Astrocyte (in vitro differentiated cells and primary cell): ENCODE measurements around the gene CCDC191. TPM values are rescaled to one million over a fixed set of nuclear protein-coding genes. Genes with fewer than 3 reads are reported as not detected.

Experiments used
- DNase-seq: peaks from one replicate; pipeline ENCODE4 v3.0.0-alpha.2; 2010; ENCODE audit warnings: low read depth
- FAIRE-seq: peaks from 2 replicates; lab custom pipeline; 2011; peaks lifted over from hg19 to GRCh38; lab: Jason Lieb, UNC
- H2AFZ ChIP-seq: 2 replicates; pipeline ENCODE4 v1.6.0; 2012; ENCODE audit warnings: low read depth, low read length, inconsistent platforms
- H3K27ac ChIP-seq: 2 replicates; pipeline ENCODE4 v1.5.1; 2011; ENCODE audit warnings: low read depth, low read length, inconsistent platforms
- H3K27me3 ChIP-seq: 2 replicates; pipeline ENCODE4 v1.6.0; 2011; ENCODE audit warnings: low read length, inconsistent platforms; ENCODE audit not compliant: insufficient read depth
- H3K36me3 ChIP-seq: 2 replicates; pipeline ENCODE4 v1.5.1; 2011; ENCODE audit warnings: low read length, inconsistent platforms; ENCODE audit not compliant: insufficient read depth
- H3K4me1 ChIP-seq: 2 replicates; pipeline ENCODE4 v1.5.1; 2011; ENCODE audit warnings: low read length, inconsistent platforms; ENCODE audit not compliant: insufficient read depth
- H3K4me2 ChIP-seq: 2 replicates; pipeline ENCODE4 v1.6.0; 2012; ENCODE audit warnings: low read length, inconsistent platforms
- H3K4me3 ChIP-seq: 2 replicates; pipeline ENCODE4 v1.5.1; 2011; ENCODE audit warnings: low read depth, mild to moderate bottlenecking, low read length, inconsistent platforms; ENCODE audit not compliant: insufficient read depth
- H3K79me2 ChIP-seq: 2 replicates; pipeline ENCODE4 v1.6.0; 2012; ENCODE audit warnings: mild to moderate bottlenecking, low read length, inconsistent platforms; ENCODE audit not compliant: insufficient read depth
- H3K9ac ChIP-seq: 2 replicates; pipeline ENCODE4 v1.6.0; 2012; ENCODE audit warnings: mild to moderate bottlenecking, low read length, inconsistent platforms
- H3K9me3 ChIP-seq: 2 replicates; pipeline ENCODE4 v1.5.1; 2012; ENCODE audit warnings: low read depth, mild to moderate bottlenecking, low read length, inconsistent platforms; ENCODE audit not compliant: insufficient read depth
- H4K20me1 ChIP-seq: 2 replicates; pipeline ENCODE4 v1.6.0; 2012; ENCODE audit warnings: low read length, inconsistent platforms; ENCODE audit not compliant: insufficient read depth
- H3K27ac Mint-ChIP-seq: one replicate; pipeline ENCODE4 v1.8.0; 2021; ENCODE audit warnings: mild to moderate bottlenecking, mixed read lengths; ENCODE audit not compliant: unreplicated experiment
- H3K27me3 Mint-ChIP-seq: one replicate; pipeline ENCODE4 v1.8.0; 2021; ENCODE audit warnings: low read depth, mixed read lengths; ENCODE audit not compliant: unreplicated experiment
- H3K36me3 Mint-ChIP-seq: one replicate; pipeline ENCODE4 v1.8.0; 2021; ENCODE audit warnings: low read depth, mixed read lengths; ENCODE audit not compliant: unreplicated experiment
- H3K4me1 Mint-ChIP-seq: one replicate; pipeline ENCODE4 v1.8.0; 2021; ENCODE audit warnings: low read depth, mixed read lengths; ENCODE audit not compliant: unreplicated experiment
- H3K4me3 Mint-ChIP-seq: one replicate; pipeline ENCODE4 v1.8.0; 2021; ENCODE audit warnings: mild to moderate bottlenecking, moderate library complexity, mixed read lengths; ENCODE audit not compliant: unreplicated experiment
- H3K9me3 Mint-ChIP-seq: one replicate; pipeline ENCODE4 v1.8.0; 2021; ENCODE audit warnings: mild to moderate bottlenecking, mixed read lengths; ENCODE audit not compliant: unreplicated experiment
- EZH2 ChIP-seq: IDR thresholded peaks from 2 replicates; pipeline ENCODE4 v1.6.1; 2012; ENCODE audit warnings: mild to moderate bottlenecking, low read length, inconsistent platforms; ENCODE audit not compliant: insufficient read depth
- total RNA-seq: library from RNA; stranded (reverse); gene quantifications from 2 replicates; pipeline ENCODE4 v1.2.1, GENCODE V29; 2021
- TF ChIP-seq, protein P1 (sequence below): IDR thresholded peaks from 2 replicates; pipeline ENCODE4 v1.5.1; 2011; ENCODE audit warnings: low read depth, mild to moderate bottlenecking, inconsistent platforms, low read length, moderate library complexity; ENCODE audit not compliant: insufficient read depth

CCDC191 gene
- total RNA-seq, 1 donor from 2014 or later: 2.5 TPM

DNA sequence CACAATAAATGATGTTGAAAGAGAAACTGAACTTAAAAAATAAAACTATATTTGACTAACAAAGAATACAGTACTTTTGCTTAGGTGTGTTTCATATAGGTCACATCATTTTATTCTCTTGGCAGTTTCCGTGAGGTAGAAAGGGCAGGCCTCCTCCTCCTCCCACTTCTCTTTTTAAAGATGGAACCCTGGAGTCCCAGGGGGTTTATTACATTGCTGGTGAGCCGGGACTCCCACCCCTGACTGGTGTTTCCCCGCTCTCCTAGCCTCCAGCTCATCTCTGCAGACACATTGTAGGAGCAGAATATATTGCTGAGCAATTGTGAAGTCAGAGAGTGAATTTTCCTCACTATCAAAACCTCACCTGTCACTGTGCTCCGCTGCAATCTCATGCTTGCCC is 78.5 kb downstream of the CCDC191 start:
- Mint-ChIP-seq H3K36me3 (peaks cover 7% of the 10 kb centered on the region), H3K27ac (no peak overlapping the region), H3K4me3 (no peak overlapping the region), H3K27me3 (no peaks in the 10 kb centered on the region), H3K4me1 (no peaks in the 10 kb centered on the region), H3K9me3 (peaks cover 15% of the 10 kb centered on the region)
- DNase-seq: no peak
- FAIRE-seq: no peak
- Histone ChIP-seq H3K4me1 (no peaks in the 10 kb centered on the region), H3K36me3 (no peaks in the 10 kb centered on the region), H3K9me3 (no peaks in the 10 kb centered on the region), H3K27me3 (no peaks in the 10 kb centered on the region), H3K9ac (no peak overlapping the region), H2AFZ (no peak overlapping the region), H3K4me3 (no peak overlapping the region), H3K27ac (no peak overlapping the region), H3K79me2 (no peaks in the 10 kb centered on the region), H4K20me1 (no peaks in the 10 kb centered on the region), H3K4me2 (no peak overlapping the region)
- TF ChIP-seq, protein P1, sequence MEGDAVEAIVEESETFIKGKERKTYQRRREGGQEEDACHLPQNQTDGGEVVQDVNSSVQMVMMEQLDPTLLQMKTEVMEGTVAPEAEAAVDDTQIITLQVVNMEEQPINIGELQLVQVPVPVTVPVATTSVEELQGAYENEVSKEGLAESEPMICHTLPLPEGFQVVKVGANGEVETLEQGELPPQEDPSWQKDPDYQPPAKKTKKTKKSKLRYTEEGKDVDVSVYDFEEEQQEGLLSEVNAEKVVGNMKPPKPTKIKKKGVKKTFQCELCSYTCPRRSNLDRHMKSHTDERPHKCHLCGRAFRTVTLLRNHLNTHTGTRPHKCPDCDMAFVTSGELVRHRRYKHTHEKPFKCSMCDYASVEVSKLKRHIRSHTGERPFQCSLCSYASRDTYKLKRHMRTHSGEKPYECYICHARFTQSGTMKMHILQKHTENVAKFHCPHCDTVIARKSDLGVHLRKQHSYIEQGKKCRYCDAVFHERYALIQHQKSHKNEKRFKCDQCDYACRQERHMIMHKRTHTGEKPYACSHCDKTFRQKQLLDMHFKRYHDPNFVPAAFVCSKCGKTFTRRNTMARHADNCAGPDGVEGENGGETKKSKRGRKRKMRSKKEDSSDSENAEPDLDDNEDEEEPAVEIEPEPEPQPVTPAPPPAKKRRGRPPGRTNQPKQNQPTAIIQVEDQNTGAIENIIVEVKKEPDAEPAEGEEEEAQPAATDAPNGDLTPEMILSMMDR: no peak
- TF ChIP-seq EZH2: no peak

DNA sequence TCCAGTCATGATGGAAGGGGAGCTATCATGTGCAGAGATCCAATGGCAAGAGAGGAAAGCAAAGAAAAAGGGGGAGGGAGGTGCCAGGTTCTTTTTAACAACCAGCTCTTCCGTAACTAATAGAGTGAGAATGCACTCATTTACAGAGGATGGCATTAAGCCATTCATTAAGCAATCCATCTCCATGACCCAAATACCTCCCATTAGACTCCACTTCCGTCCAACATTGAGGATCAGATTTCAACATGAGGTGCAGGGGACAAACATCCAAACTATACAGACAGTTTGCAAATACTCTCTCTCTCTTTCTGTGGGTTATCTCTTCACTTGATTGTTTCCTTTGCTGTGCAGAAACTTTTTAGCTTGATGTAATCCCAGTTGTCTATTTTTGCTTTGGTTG is 87.3 kb downstream of the CCDC191 start:
- H3K4me1 Mint-ChIP-seq: no peaks in the 10 kb centered on the region
- no peaks in the 10 kb centered on the region for H3K79me2 ChIP-seq
- H3K27ac Mint-ChIP-seq: no peak overlapping the region
- no peaks in the 10 kb centered on the region for H3K9me3 ChIP-seq
- TF ChIP-seq, protein P1: no peak
- TF ChIP-seq EZH2: no peak
- H3K4me2 ChIP-seq: no peak overlapping the region
- no peaks in the 10 kb centered on the region for H3K27me3 Mint-ChIP-seq
- no peak overlapping the region for H2AFZ ChIP-seq
- H3K27me3 ChIP-seq: no peaks in the 10 kb centered on the region
- H3K9me3 Mint-ChIP-seq: peaks cover 15% of the 10 kb centered on the region
- no peak overlapping the region for H3K4me3 Mint-ChIP-seq
- peaks cover 1% of the 10 kb centered on the region for H3K36me3 Mint-ChIP-seq
- no peak overlapping the region for H3K4me3 ChIP-seq
- no peaks in the 10 kb centered on the region for H3K36me3 ChIP-seq
- no peaks in the 10 kb centered on the region for H3K4me1 ChIP-seq
- no peak overlapping the region for H3K9ac ChIP-seq
- no peak overlapping the region for H3K27ac ChIP-seq
- no peaks in the 10 kb centered on the region for H4K20me1 ChIP-seq
- DNase-seq (peak; percentile 45), FAIRE-seq (no peak)

DNA sequence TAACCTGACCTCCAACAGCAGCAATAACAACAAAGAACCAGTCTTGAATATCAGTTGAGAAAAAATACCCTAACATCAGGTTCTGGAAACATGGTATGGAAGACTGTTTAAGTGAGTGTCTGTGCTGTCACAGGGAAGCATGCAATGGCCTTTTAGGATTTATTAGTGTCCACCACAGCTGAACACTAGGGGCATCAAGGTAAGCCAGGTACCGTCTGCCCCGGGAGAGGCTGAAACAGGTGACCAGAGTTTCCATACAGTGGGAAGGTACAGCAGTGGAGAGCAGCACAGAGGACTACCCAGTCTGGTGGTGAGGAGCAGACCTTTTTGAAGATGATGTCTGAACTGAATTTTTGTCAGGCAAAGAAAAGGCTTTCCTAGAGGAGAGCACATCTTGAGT is 90.2 kb downstream of the CCDC191 start:
- no peak overlapping the region for H3K4me2 ChIP-seq
- Mint-ChIP-seq H3K9me3 (peaks cover under 1% of the 10 kb centered on the region), H3K4me3 (no peak overlapping the region), H3K36me3 (no peaks in the 10 kb centered on the region), H3K4me1 (no peaks in the 10 kb centered on the region), H3K27ac (no peak overlapping the region), H3K27me3 (no peaks in the 10 kb centered on the region)
- no peak for DNase-seq
- H4K20me1 ChIP-seq: no peaks in the 10 kb centered on the region
- H3K9me3 ChIP-seq: no peaks in the 10 kb centered on the region
- H3K27ac ChIP-seq: no peak overlapping the region
- H3K27me3 ChIP-seq: no peaks in the 10 kb centered on the region
- H2AFZ ChIP-seq: no peak overlapping the region
- H3K9ac ChIP-seq: no peak overlapping the region
- no peaks in the 10 kb centered on the region for H3K36me3 ChIP-seq
- TF ChIP-seq, protein P1: no peak
- no peak for TF ChIP-seq EZH2
- H3K79me2 ChIP-seq: no peaks in the 10 kb centered on the region
- H3K4me1 ChIP-seq: no peaks in the 10 kb centered on the region
- H3K4me3 ChIP-seq: no peak overlapping the region
- FAIRE-seq: no peak
